Suprapubic skin (tissue), 4 donors: ENCODE data around the gene BZW2. TPM values are rescaled to one million over a fixed set of nuclear protein-coding genes. Genes with fewer than 3 reads are reported as not detected.

Source experiments
- DNase-seq, 2 donors: peaks; one replicate each; pipeline ENCODE4 v3.0.0-alpha.2; 2019; ENCODE audit warnings: low spot score in 2 of 2
- H3K27ac ChIP-seq: fragments of 200-600 bp; sonication (generic); one replicate; pipeline ENCODE4 v1.5.1; 2019
- H3K27me3 ChIP-seq: fragments of 200-600 bp; sonication (generic); one replicate; pipeline ENCODE4 v1.5.1; 2019
- H3K36me3 ChIP-seq: fragments of 200-600 bp; sonication (generic); one replicate; pipeline ENCODE4 v1.5.1; 2019
- H3K4me1 ChIP-seq: fragments of 200-600 bp; sonication (generic); one replicate; pipeline ENCODE4 v1.5.1; 2019
- H3K4me3 ChIP-seq: fragments of 200-600 bp; sonication (generic); one replicate; pipeline ENCODE4 v1.5.1; 2019; ENCODE audit warnings: mild to moderate bottlenecking
- H3K9me3 ChIP-seq: fragments of 200-600 bp; sonication (generic); one replicate; pipeline ENCODE4 v1.5.1; 2019
- CTCF ChIP-seq, 2 donors: fragments of 200-600 bp in 1 of 2; fragments of 450-650 bp in 1 of 2; sonication (generic) in 1 of 2; IDR thresholded peaks; one replicate each; pipeline ENCODE4 v1.5.1; 2016 to 2019; ENCODE audit warnings: antibody characterized with exemption in 2 of 2, mild to moderate bottlenecking in 1 of 2, moderate library complexity in 1 of 2
- EP300 ChIP-seq: sonication (generic); formaldehyde crosslinking; IDR thresholded peaks from one replicate; pipeline ENCODE4 v1.6.1; 2017; ENCODE audit warnings: antibody characterized with exemption
- POLR2A ChIP-seq, 2 donors: fragments of 450-650 bp; IDR thresholded peaks; one replicate each; pipeline ENCODE4 v1.6.1; 2017; ENCODE audit warnings: antibody characterized with exemption in 2 of 2, mild to moderate bottlenecking in 2 of 2, moderate library complexity in 2 of 2
- POLR2AphosphoS5 ChIP-seq, 3 donors: sonication (generic); formaldehyde crosslinking; IDR thresholded peaks; one replicate each; pipeline ENCODE4 v1.6.1; 2017; ENCODE audit warnings: antibody characterized with exemption in 3 of 3
- WGBS: methylation state at CpG from one replicate; pipeline ENCODE4 v1.1.5; 2018; 5-methylcytosine and 5-hydroxymethylcytosine counted together
- total RNA-seq, 4 donors: library from RNA; depleted of rRNA; stranded (reverse); fragments of >200 nt; gene quantifications; one replicate each; pipeline ENCODE4 v1.1.0, GENCODE V29; 2016

The BZW2 gene
- total RNA-seq, 4 donors from 2014 or later = 60.5 to 97.9 (median 84.4) TPM

- Histone ChIP-seq H3K36me3 (no peaks in the 10 kb centered on the region), H3K9me3 (no peaks in the 10 kb centered on the region), H3K27me3 (no peaks in the 10 kb centered on the region), H3K4me3 (no peak overlapping the region), H3K27ac (no peak overlapping the region), H3K4me1 (peaks cover 6% of the 10 kb centered on the region)
- TF ChIP-seq CTCF (IDR thresholded peaks at IDR 0.05) (no peak), POLR2A (IDR thresholded peaks at IDR 0.05) (no peak), POLR2AphosphoS5 (IDR thresholded peaks at IDR 0.05) (no peak), EP300 (no peak)
- DNase-seq = no peak
- WGBS = 43% methylated on average over 6 of the region's 6 CpGs
Observed at GRCh38 chr7:16739863-16740622, 94.1 kb downstream of the BZW2 start.

GRCh38 chr7:16740623-16740953 lies 94.6 kb downstream of the BZW2 start:
- no peak for DNase-seq
- Histone ChIP-seq H3K4me1 (peaks cover 6% of the 10 kb centered on the region), H3K27me3 (no peaks in the 10 kb centered on the region), H3K4me3 (no peak overlapping the region), H3K27ac (no peak overlapping the region), H3K9me3 (no peaks in the 10 kb centered on the region), H3K36me3 (no peaks in the 10 kb centered on the region)
- WGBS = 77% methylated on average over 3 of the region's 3 CpGs
- TF ChIP-seq CTCF (IDR thresholded peaks at IDR 0.05) = no peak
- TF ChIP-seq POLR2A (IDR thresholded peaks at IDR 0.05) = no peak

GRCh38 chr7:16740996-16741395 lies 95.0 kb downstream of the BZW2 start:
- Histone ChIP-seq H3K27ac (no peak overlapping the region), H3K27me3 (no peaks in the 10 kb centered on the region), H3K4me3 (no peak overlapping the region), H3K9me3 (no peaks in the 10 kb centered on the region), H3K4me1 (peaks cover 6% of the 10 kb centered on the region), H3K36me3 (no peaks in the 10 kb centered on the region)
- DNase-seq = no peak
- no peak for TF ChIP-seq POLR2AphosphoS5 (IDR thresholded peaks at IDR 0.05)
- no peak for TF ChIP-seq CTCF (IDR thresholded peaks at IDR 0.05)
- no peak for TF ChIP-seq EP300
- TF ChIP-seq POLR2A (IDR thresholded peaks at IDR 0.05) = no peak
- 44% methylated on average over 1 of the region's 1 CpG for WGBS

GRCh38 chr7:16741676-16742075 lies 95.7 kb downstream of the BZW2 start:
- 100% methylated on average over 1 of the region's 1 CpG for WGBS
- Histone ChIP-seq H3K27me3 (no peaks in the 10 kb centered on the region), H3K36me3 (no peaks in the 10 kb centered on the region), H3K4me3 (no peak overlapping the region), H3K4me1 (peaks cover 6% of the 10 kb centered on the region), H3K9me3 (no peaks in the 10 kb centered on the region), H3K27ac (no peak overlapping the region)
- TF ChIP-seq CTCF (IDR thresholded peaks at IDR 0.05) (no peak), POLR2A (IDR thresholded peaks at IDR 0.05) (no peak), EP300 (no peak), POLR2AphosphoS5 (IDR thresholded peaks at IDR 0.05) (no peak)
- DNase-seq = no peak

- Histone ChIP-seq H3K36me3 (no peaks in the 10 kb centered on the region), H3K4me3 (no peak overlapping the region), H3K27ac (no peak overlapping the region), H3K4me1 (peaks cover 12% of the 10 kb centered on the region), H3K27me3 (no peaks in the 10 kb centered on the region), H3K9me3 (no peaks in the 10 kb centered on the region)
- no peak for TF ChIP-seq CTCF (IDR thresholded peaks at IDR 0.05)
- no peak for TF ChIP-seq EP300
- TF ChIP-seq POLR2AphosphoS5 (IDR thresholded peaks at IDR 0.05) = no peak
- TF ChIP-seq POLR2A (IDR thresholded peaks at IDR 0.05) = no peak
- no peak for DNase-seq
- 95% methylated on average over 3 of the region's 3 CpGs for WGBS
Observed at GRCh38 chr7:16742547-16742946, 96.6 kb downstream of the BZW2 start.
